Hematopoietic multipotent progenitor cell treated with erythropoietin and hydrocortisone succinate and interleukin-3 and kit ligand, for 4 days (in vitro differentiated cells): ENCODE measurements around the gene SLC25A40.
"Not testable (repeated sequence)": the region's sequence is repeated elsewhere in the genome, so short reads cannot be mapped to it uniquely, and the experiment has no call there.

ENCODE experiments used
- DNase-seq: peaks from one replicate; pipeline ENCODE4 v3.0.0-alpha.2; 2015

The SLC25A40 gene

DNA sequence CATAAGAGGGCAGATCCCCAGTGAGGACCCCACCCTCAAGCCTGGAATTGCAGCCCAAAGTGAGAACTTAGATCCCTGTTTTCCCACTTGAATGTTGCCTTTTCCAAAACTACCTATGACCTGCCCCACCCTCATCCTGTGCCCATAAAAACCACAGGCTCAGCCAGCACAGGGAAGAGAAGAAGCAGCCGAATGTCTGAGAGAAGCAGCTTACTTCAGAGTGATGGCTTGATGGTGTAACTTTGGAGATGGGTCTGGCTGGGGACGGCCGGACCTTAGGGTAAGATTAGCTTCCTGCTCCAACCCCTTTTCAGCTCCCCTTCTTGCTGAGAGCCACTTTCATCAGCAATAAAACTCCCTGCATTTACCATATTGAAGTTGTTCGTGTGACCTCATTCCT is 5.7 kb downstream of the SLC25A40 start:
- no peak for DNase-seq

DNA sequence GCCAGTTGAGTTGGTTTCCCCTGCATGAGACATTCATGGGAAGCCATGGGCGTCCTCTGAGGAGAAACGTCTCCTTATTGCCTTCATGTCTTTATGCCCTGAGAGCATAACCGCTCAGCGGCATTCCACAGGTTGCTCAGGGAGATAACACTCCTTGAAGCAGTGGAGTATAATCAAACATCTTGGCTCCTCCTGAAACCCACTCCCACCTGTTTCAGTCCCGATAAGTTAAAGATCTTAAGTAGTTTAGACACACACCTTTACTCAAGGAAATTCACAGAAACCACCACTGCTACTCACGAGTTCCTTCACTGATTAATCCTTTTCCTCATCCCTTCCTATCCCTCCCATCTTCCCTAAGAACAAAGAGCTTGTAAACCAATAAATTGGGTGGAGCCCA is 9.6 kb downstream of the SLC25A40 start:
- DNase-seq: not testable (repeated sequence)

DNA sequence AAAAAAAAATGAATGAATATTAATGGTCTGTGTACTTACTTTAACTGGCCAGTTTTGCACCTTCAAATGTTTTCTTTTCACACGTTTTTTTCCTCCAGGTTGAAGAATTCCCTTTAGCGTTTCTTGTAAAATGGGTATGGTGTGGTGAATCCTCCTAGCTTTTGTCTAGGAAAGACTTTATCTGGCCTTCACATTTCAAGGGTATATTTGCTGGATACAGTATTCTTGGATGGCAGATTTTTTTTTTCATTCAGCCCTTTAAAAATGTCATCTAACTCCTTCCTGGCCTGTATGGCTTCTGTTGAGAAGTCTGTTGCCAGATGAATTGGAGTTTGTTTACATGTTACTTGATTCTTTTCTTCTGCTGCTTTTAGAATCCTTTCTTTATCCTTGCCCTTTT is 10.1 kb downstream of the SLC25A40 start:
- DNase-seq: no peak

DNA sequence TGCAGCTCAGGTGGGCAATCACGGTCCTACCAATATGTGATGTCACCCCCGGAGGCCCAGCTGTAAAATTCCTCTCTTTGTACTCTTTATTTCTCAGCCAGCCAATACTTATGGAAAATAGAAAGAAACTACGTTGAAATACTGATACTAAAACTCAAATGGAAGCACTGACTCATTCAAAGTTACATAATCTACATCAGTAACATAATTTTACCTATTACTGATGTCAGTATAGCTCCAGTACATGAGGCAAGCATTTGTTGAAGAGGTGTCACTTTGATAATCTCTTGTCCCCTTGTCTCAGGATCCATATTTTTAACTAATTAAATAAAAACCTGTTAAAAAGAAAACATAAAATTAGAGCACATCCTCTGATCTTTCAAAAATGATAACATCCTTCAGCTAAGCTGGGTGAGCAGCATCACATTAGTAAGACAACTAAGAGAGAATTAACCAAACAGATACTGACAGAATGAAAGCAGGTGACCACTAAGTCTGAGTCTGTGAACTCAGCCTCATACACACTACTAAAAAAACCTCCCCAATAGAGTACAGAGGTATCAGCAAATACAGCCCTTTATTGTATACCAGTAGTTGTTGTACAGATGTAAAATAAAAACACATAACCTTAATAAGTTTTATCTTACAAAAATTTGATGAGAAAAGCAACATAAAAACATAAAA is 17.6 kb downstream of the SLC25A40 start:
- DNase-seq: no peak

DNA sequence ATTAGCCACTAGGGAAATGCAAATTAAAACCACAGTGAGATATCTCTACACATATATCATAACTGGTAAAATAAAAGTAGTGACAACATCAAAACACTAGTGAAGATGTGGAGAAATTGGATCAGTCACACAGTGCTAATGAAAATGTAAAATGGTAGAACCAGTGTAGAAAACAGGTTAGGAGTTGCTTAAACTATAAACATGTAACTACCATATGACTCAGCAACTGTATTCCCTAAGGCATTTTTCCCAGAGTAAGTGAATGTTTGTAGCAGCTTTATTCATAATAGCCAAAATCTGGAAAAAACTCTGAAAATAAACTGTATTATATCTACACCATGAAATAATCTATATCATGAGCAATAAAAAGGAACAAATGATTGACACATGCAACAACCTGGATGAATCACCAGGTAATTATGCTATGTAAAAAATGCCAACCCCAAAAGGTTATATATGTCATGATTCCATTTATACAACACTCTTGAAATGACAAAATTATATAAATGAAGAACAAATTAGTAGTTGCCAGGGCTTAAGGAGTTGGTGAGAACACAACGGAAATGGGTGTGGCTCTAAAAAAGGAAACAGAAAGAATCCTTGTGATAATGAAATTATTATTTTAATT is 22.8 kb downstream of the SLC25A40 start:
- peak; percentile 58 for DNase-seq

DNA sequence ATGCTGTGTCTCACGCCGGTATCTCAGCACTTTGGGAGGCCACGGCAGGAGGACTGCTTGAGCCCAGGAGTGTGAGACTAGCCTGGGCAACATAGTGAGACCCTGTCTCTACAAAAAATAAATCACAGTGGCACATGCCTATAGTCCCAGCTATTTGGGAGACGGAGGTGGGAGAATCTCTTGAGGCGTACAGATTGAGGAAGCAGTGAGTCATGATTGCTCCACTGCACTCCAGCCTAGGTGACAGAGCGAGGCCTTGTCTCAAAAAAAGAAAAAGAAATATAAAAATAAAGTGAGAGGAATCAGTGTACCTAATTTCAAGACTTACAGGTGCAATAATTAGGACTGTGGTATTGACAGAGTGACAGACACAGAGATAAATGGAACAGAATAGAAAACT is 23.9 kb downstream of the SLC25A40 start:
- no peak for DNase-seq

DNA sequence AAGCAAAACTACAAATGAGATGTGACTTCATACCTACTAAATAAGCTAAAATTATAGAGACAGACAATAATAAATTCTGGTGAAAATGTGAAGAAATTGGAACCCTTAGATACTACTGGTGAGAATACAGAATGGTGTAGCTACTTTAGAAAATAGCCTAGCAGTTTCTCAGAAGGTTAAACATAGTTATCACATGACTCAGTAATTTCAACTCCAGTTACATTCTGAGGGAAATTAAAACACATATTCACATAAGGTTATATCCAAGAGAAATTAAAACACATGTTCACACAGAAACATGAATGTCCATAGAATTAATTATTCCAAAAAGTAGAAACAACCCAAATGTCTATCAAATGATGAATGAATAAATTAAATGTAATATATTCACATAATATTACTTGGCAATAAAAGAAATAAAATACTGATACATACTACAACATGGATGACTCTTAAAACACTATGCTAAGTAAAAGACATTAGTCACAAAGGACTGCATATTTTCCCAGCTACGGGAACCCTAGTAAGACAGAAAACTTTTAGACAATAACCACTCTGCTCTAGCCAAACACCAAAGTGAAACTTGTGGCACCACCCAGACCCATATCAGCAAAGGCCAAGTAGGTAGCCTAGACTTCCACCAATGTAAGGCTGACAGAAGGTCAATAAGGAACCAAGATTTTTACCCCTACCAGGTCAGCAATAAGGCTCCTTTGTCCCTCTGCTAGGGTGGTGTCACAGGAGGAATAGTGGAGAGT is 25.1 kb downstream of the SLC25A40 start:
- no peak for DNase-seq

DNA sequence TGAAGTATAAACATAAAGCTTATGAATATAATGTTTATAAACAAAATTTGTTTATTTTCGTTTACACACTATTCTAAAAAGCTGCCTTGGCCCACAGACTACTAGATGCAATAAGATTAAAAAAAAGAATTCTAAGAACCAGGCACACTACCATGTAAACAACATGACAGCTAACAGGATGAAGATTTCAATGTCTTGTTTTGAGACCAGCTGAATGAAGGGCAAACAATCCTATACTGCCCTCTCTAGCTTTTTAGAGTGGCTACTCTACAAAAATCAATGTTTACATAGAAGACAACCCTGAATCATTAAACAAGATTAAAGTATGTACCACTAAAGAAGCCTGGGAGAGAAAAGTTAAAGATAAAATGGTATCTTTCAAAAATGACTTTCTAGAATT is 38.6 kb downstream of the SLC25A40 start:
- DNase-seq: no peak

DNA sequence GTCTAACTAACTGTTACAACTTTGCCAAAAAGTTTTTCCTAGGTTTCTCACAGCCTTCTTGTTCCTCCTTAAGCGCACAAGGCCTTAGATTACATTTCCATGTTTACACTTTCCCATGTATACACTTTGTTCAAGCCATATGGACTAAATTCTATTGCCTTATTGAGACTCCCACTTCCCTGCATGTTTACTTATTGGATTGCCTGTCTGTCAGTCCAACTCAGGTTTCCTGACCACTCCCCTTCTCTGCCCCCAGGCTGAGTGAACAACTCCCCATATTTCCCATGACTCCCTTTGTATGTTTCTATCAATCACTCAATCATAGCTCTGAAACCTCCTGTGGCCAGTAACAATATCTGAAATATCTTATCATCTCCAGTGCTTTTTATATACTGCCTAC is 43.0 kb downstream of the SLC25A40 start:
- DNase-seq: no peak

DNA sequence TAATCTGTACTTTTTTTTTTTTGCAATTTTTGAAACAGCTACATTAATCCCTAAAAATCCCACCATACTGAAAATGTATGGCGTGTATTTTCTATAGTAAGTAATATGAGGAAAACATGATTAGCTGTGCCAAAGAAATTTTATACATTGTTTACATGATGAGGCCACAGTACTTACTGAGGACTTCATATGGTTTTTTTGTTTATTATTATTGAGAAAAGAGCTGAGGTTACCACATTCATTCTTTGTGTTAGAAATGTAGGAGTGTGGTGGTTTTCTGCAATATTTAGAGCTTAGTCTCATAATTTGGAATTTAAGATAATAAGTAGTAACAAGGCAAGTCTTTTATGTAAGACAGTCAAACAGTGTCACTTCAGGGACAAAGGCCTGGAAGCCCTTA is 45.1 kb downstream of the SLC25A40 start:
- no peak for DNase-seq

DNA sequence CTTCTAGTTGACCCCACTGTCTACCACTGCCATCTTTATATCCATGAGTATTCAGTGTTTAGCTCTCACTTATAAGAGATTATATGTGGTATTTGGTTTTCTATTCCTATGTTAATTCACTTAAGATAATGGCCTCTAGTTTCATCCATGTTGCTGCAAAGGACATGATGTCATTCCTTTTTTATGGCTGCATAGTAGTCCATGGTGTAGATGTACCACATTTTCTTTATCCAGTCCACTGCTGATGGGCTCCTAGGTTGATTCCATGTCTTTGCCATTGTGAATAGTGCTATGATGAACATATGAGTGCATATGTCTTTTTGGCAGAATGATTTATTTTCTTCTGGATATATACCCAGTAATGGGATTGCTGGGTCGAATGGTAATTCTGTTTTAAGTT is 47.8 kb downstream of the SLC25A40 start:
- DNase-seq: not testable (repeated sequence)

DNA sequence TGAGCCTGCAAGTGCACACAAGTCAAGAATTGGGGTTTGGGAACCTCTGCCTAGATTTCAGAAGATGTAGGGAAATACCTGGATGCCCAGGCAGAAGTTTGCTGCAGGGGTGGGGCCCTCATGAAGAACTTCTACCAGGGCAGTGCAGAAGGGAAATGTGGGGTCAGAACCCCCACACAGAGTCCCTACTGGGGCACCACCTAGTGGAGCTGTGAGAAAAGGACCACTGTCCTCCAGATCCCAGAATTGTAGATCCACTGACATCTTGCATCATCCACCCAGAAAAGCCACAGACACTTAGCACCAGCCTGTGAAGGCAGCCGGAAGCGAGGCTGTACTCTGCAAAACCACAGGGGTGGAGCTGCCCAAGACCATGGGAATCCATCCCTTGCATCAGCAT is 50.8 kb downstream of the SLC25A40 start:
- not testable (repeated sequence) for DNase-seq

DNA sequence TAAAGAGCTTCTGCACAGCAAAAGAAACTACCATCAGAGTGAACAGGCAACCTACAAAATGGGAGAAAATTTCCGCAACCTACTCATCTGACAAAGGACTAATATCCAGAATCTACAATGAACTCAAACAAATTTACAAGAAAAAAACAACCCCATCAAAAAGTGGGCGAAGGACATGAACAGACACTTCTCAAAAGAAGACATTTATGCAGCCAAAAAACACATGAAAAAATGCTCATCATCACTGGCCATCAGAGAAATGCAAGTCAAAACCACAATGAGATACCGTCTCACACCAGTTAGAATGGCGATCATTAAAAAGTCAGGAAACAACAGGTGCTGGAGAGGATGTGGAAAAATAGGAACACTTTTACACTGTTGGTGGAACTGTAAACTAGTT is 54.1 kb downstream of the SLC25A40 start:
- DNase-seq: not testable (repeated sequence)

DNA sequence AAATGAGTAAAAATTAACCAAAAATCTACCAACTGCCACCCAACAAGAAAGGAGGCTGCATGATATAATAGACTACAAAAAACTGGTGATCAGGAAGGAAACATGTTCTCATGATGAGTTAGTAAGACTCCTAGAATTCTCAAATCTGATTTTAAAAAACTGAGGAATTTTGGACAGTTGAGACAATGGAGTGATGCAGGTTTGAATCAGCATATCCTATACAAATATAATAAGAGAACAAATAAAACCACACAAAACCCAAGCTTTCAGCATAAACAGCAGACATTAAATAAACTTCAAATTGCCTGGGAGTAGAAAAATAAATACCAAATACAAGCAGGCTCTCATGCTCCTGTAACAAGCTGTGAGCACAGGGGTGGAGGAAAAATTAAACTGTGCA is 57.8 kb downstream of the SLC25A40 start:
- DNase-seq: no peak

DNA sequence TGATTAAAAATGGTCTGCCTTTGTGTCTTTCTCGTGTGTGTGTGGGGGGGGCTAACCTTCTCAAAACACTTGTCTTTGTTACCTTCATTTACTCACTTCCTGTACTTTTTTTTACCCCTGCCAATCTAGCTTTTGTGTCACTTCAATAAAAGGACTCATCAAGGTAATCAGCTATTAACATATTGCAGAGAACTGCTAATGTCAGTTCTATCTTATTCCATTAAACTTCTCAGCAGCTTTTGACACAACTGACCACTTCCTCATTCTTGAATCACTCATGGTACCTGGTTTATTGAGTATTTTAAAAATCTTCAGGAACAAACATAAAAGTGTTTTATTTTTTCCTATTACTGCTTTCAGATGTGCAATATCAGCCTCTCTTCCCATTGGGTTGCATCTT is 59.8 kb downstream of the SLC25A40 start:
- DNase-seq: peak; percentile 67

DNA sequence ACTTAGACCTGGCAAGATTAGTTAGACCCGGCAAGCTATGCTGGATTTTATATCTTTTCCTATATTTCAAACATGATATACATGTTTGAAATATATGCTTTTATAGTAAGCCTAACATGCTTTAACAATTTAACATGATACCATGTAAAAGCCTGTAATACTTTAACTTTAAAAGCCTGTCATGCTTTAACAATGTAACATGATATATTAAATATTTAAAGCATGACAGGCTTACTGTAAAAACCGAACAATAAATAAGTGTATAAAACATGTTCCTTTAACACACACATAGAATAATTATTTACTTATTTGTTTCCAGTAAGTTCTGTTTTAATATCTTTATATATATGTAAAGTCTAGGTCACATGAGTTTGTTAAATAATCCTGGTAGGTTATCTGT is 65.4 kb downstream of the SLC25A40 start:
- no peak for DNase-seq

DNA sequence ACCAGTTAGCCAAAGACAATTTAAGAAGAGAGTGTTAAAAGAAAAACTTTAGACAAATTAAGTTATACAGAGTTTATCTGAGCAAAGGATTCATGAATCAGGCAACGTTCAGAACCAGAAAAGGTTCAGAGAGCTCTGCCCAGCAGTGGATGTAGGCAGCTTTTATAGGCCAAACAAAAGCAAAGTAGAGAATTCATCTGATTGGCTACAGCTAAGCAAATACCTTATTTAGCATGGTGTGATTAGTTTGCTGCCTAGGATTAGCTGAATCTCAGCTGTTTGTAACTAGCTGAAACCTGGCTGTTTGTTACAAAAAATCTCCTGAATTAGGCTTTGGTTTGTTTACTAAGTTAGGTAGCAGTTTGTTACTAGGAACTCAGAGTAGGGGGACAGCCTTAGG is 66.0 kb downstream of the SLC25A40 start:
- DNase-seq: no peak

DNA sequence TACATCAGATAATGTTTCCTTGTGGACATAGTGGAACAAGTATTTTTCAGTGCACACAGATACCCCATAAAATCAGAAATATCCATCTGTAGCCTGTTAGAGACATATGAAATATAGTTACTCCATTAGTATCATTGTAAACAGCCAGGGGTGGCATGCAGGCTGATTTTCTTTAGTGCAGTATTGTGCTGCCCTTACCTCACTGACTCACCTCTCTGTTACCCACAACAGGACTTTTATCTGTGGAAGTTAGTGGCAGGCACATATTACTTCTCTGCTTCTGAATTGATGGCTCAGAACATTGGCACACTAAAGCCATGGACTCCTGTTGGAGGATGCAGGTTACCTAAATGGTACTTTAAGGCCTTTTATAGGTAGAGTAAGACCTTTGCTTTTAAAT is 70.0 kb downstream of the SLC25A40 start:
- DNase-seq: no peak

DNA sequence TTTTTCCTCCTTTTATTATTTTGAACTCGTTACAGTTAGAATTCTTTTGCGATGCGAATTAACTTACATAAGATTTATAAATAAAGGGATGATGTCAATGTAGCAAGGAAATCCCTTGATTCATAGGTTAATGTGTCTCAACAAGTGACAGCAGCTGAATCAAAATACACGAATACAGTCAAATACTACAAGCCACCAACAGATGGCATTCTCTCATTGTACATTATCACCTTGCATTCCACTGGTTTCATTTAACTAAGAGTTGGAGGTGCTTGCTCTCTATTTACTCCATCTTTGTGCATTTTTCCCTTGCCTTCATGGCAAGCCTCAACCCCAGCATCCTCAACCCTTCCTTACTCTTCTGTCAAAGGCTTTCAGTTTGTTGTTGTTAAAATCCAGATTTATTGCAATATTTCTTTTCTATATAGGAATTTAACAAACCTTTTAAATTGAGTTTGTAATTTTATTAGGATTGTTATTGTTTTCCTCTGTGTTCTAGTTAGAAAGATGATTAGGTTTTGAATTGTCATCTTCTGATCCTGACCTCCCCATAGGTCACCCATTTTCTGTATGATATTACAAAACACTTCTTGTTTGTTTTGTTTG is 78.3 kb downstream of the SLC25A40 start:
- DNase-seq: peak; percentile 81

DNA sequence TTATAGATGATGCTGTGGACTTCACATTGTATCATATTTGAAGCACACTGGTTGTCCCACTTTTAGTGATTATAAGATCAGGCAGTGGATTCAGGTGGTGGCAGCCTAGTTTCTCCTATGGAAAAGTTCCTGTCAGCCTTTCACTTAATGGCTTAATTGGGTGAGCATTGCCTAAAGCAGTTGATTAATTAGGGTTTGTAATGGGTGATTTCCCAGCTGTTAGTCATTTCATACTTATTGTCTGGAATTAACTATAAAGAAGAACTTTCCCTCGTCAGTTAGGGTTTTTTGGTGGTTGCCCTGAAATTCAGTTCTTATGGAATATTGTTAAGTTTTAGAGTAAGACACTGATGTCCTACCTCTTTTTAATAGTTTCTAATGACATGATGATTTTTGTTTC is 78.8 kb downstream of the SLC25A40 start:
- no peak for DNase-seq

DNA sequence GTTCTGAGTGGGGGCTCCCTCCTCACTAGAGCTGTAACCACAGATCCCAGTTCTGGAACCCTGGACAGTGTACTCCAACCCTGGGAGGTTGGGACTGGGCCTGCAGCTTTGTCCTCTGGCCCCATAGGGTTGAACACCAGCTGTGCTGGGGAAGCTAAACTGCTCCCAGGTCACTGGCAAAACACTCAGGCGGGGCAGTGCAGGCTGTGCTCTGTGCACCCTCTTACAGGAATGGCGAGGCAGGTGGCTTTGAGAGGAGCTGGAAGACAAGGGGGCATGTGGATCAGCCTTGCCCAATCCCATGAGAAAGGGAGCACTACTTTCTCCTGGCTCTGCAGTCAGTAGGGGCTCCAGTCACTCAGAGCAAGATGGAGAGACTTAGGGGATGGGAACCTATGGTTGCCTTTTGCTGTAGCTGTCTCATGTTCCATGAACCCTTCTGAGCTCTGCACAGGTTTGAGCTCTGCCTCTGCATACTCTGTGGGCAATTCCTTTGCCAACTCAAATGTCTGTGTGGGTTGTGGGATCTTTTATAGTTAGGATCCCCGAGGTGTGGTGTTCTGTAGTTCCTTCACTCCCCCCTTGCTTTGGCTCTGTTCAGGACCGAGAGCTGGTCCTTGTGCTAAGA is 90.7 kb downstream of the SLC25A40 start:
- DNase-seq: no peak

DNA sequence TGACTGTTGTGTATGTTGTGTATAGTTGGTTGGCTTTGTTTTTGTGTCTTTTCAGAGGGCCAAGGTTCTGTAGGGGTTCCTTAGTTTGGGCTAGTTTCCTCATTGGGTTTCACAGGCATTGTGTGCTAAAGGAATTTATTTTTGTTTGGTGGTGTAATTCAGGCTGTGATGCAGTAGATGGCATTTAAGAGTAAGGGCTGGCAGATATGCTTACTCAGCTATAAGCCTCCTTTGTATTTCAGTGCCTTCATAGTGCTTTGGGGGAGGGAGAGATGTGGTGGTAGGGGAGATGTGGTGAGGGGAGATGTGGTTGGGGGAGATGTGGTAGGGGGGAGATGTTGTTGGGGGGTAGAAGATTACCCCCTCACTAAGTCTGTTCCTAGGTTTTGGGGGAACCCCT is 91.7 kb downstream of the SLC25A40 start:
- DNase-seq: peak; percentile 13
